Stimulated activated naive CD8-positive, alpha-beta T cell treated with anti-CD3 and anti-CD28 coated beads, Interleukin-15, Interleukin-2, amounts not matched to agents 100 ng/mL and 50 ng/mL, for 24 hours (primary cell): ENCODE measurements around the gene HSD17B14.
A peak's percentile ranks its signal among the peaks of the same experiment; 100 is the strongest.

Source experiments
- H3K27ac Mint-ChIP-seq: one replicate; pipeline ENCODE4 v1.8.0; 2021; ENCODE audit warnings: mild to moderate bottlenecking, mixed read lengths
- H3K27me3 Mint-ChIP-seq: one replicate; pipeline ENCODE4 v1.8.0; 2021; ENCODE audit warnings: mixed read lengths
- H3K36me3 Mint-ChIP-seq: one replicate; pipeline ENCODE4 v1.8.0; 2021; ENCODE audit warnings: low read depth, mixed read lengths
- H3K4me1 Mint-ChIP-seq: one replicate; pipeline ENCODE4 v1.8.0; 2021; ENCODE audit warnings: low read depth, mixed read lengths
- H3K4me3 Mint-ChIP-seq: one replicate; pipeline ENCODE4 v1.8.0; 2021; ENCODE audit warnings: mild to moderate bottlenecking, mixed read lengths
- H3K9me3 Mint-ChIP-seq: one replicate; pipeline ENCODE4 v1.8.0; 2021; ENCODE audit warnings: mixed read lengths

The HSD17B14 gene

DNA sequence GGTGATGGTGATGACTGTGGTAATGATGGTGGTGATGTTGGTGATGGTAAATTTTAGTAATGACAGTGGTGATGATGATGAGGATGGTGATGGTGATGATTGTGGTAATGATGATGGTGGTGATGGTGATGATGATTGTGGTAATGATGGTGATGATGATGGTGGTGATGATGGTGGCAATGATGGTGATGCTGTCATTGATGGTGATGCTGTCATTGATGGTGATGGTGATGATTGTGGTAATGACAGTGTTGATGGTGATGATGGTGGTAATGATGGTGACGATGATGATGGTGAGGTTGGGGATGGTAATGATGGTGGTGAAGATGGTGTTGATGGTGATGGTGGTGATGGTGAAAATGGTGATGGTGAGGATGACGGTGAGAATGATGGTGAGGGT is 13.8 kb downstream of the HSD17B14 start:
- Mint-ChIP-seq H3K4me3 (no peak overlapping the region), H3K36me3 (no peaks in the 10 kb centered on the region)

DNA sequence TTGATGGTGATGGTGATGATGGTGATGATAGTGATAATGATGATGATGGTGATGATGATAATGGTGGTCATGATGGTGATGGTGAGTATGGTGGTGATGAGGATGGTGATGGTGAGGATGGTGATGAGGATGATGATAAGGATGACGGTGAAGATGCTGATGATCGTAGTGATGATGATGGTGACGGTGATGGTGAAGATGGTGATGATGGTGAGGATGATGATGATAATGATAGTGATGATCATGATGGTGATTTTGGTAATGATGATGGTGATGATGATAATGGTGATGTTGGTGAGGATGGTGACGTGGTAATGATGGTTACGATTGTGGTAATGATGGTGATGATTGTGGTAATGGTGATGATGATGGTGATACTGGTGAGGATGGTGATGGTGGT is 14.7 kb downstream of the HSD17B14 start:
- Mint-ChIP-seq H3K4me3 (no peak overlapping the region), H3K36me3 (no peaks in the 10 kb centered on the region), H3K27me3 (no peaks in the 10 kb centered on the region), H3K9me3 (no peaks in the 10 kb centered on the region), H3K27ac (no peak overlapping the region), H3K4me1 (no peaks in the 10 kb centered on the region)

More for the DNA sequence above, 13.8 kb downstream of the HSD17B14 start:
- Mint-ChIP-seq H3K27ac (no peak overlapping the region), H3K4me1 (no peaks in the 10 kb centered on the region), H3K27me3 (no peaks in the 10 kb centered on the region), H3K9me3 (no peaks in the 10 kb centered on the region)

GRCh38 chr19:48819366-48819816 is 16.9 kb downstream of the HSD17B14 start:
- no peaks in the 10 kb centered on the region for H3K9me3 Mint-ChIP-seq
- H3K4me1 Mint-ChIP-seq: no peaks in the 10 kb centered on the region
- H3K4me3 Mint-ChIP-seq: no peak overlapping the region
- no peak overlapping the region for H3K27ac Mint-ChIP-seq
- no peaks in the 10 kb centered on the region for H3K36me3 Mint-ChIP-seq
- H3K27me3 Mint-ChIP-seq: no peaks in the 10 kb centered on the region

DNA sequence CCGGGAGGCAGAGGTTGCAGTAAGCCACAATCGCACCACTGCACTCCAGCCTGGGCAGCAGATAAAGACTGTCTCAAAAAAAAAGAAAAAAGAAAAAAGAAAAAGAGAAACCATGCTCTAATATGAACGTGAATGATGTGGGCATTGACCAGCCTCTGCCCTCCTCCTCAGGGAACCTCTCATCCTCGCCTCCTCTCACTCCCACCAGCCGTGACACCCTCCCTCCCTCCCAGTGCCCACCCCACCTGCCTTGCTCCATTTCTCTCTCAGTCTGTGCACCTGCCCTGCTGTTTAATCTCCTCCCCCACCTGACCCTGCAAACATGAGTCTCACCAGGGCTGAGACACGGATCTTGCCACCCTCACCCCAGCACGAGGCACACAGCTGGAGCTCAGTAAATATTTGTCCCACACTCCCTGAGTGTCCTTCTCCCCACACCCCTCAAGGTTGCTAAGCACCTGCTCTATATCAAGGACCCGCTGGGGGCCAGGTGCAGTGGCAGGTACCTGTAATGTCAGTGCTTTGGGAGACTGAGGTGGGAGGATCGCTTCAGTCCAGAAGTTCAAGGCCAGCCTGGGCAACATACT is 18.0 kb downstream of the HSD17B14 start:
- H3K27ac Mint-ChIP-seq: no peak overlapping the region
- no peaks in the 10 kb centered on the region for H3K27me3 Mint-ChIP-seq
- H3K4me3 Mint-ChIP-seq: no peak overlapping the region
- no peaks in the 10 kb centered on the region for H3K36me3 Mint-ChIP-seq
- no peaks in the 10 kb centered on the region for H3K9me3 Mint-ChIP-seq
- no peaks in the 10 kb centered on the region for H3K4me1 Mint-ChIP-seq

GRCh38 chr19:48817585-48818124 is 18.6 kb downstream of the HSD17B14 start:
- no peak overlapping the region for H3K27ac Mint-ChIP-seq
- H3K4me1 Mint-ChIP-seq: peaks cover under 1% of the 10 kb centered on the region
- H3K9me3 Mint-ChIP-seq: no peaks in the 10 kb centered on the region
- no peaks in the 10 kb centered on the region for H3K27me3 Mint-ChIP-seq
- no peaks in the 10 kb centered on the region for H3K36me3 Mint-ChIP-seq
- H3K4me3 Mint-ChIP-seq: no peak overlapping the region

DNA sequence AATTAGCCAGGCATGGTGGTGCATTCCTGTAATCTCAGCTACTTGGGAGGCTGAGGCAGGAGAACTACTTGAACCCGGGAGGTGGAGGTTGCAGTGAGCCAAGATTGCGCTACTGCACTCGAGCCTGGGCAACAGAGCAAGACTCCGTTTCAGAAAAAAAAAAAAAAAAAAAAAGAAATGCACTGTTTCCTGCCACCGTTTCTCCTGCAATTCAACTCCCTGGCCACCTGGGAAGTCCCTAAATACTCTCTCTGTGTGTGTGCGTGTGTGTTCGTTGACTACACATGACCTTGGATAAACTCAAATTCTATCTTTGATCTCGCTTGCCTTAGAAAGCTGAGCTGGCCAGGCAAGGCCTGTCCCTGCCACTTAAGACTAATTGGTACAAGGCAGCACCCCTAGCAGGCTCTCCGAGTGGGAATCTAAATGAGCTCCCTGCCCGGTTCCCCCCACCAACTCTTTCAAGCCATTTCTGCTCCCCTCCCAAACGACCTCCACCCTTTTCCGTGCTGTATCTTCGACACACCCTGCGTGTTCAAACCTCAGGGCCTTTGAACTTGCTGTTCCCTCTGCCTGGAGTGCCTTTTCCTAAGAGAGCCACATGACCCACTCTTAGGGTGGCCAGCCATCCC is 20.3 kb downstream of the HSD17B14 start:
- Mint-ChIP-seq H3K4me1 (peaks cover 8% of the 10 kb centered on the region), H3K27me3 (no peaks in the 10 kb centered on the region), H3K36me3 (no peaks in the 10 kb centered on the region), H3K9me3 (no peaks in the 10 kb centered on the region), H3K27ac (no peak overlapping the region), H3K4me3 (no peak overlapping the region)

DNA sequence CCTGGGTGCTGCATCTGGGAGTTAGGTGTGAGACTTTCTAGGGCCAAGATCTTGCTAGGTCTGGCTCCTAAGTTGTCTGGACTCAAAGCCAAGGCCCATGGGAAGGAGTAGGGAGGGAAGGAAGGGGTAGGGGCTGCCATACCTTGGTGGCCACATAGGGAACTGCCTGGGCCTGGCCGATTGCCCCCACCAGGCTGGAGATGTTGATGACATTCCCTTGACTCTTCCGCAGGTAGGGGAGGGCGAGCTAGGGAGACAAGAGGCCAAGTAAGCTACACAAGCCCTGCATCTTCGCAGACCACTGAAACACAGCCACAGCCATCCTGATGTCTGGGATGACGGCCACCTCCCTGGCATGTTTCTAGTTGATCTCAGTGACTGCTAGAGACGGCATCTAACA is 21.4 kb downstream of the HSD17B14 start:
- Mint-ChIP-seq H3K4me3 (no peak overlapping the region), H3K4me1 (peaks cover 13% of the 10 kb centered on the region), H3K9me3 (no peaks in the 10 kb centered on the region), H3K27me3 (no peaks in the 10 kb centered on the region), H3K27ac (no peak overlapping the region), H3K36me3 (no peaks in the 10 kb centered on the region)

GRCh38 chr19:48813123-48813913 is 23.0 kb downstream of the HSD17B14 start:
- Mint-ChIP-seq H3K27ac (no peak overlapping the region), H3K4me3 (no peak overlapping the region), H3K4me1 (peaks cover 27% of the 10 kb centered on the region), H3K9me3 (no peaks in the 10 kb centered on the region), H3K27me3 (no peaks in the 10 kb centered on the region), H3K36me3 (peaks cover under 1% of the 10 kb centered on the region)

DNA sequence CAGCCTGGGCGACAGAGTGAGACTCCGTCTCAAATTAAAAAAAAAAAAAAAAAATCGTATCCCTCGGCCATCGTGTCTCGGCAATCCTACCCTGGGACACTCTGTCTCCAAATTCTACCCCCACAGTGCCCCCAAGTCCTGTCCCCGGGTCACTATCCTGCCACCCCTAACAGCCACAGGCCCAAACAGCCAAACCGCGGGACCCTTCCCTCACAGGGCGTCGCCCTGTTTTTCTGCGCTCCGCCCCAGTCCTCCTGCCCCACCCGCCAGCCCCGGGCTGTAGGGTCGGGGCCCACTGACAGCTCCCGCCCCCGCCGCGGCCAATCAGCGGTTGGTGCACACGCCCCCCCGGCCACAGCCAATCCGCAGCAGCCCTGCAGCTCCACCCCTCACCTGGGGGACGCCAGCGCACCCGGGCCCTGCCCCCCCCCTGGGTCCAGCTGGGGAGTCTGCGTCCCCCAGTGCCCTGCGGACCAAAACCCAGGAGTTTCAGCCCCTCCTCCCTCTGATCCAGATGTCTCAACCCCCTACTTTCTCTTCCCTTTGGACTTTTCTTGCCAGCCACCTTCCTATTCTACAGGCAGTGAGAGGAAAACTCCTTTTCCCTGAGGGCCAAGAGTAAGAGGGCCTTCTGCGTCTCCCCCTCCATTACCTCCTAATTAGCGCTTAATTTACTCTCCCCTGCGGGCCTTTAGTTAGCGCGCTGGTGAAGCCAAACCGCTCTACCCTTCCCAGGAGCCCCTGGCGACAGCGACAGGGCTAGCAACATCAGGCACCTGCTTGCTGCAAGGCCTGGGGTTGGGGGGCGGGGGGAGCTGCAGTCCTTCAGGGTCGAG is 24.0 kb downstream of the HSD17B14 start:
- H3K4me1 Mint-ChIP-seq: peaks cover 31% of the 10 kb centered on the region
- H3K9me3 Mint-ChIP-seq: no peaks in the 10 kb centered on the region
- H3K4me3 Mint-ChIP-seq: peak overlapping the region; percentile 80
- no peak overlapping the region for H3K27ac Mint-ChIP-seq
- H3K27me3 Mint-ChIP-seq: no peaks in the 10 kb centered on the region
- H3K36me3 Mint-ChIP-seq: peaks cover 6% of the 10 kb centered on the region

DNA sequence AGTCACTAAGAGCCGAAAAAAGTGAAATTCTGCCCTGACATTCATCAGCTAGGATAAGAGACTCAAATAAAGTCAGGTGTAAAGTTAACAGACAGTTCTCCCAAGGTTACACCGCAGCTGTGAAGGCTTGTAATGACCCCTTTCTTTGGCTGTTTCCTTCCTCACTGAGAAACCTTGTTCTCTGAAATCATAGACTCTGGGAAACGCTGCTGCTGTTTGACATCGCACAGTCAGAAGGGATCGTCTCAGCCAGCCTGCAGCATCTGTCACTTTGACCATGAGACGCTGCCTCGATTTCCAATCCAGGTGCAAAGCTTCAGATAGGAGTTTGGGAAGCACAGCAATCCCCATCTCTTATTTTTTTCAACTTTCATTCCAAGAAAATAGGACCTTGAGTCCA is 26.1 kb downstream of the HSD17B14 start:
- peak overlapping the region; percentile 90 for H3K27ac Mint-ChIP-seq
- no peaks in the 10 kb centered on the region for H3K27me3 Mint-ChIP-seq
- H3K4me3 Mint-ChIP-seq: peak overlapping the region; percentile 89
- peaks cover 31% of the 10 kb centered on the region for H3K4me1 Mint-ChIP-seq
- no peaks in the 10 kb centered on the region for H3K9me3 Mint-ChIP-seq
- H3K36me3 Mint-ChIP-seq: peaks cover 10% of the 10 kb centered on the region

- H3K36me3 Mint-ChIP-seq: peaks cover 10% of the 10 kb centered on the region
- H3K4me3 Mint-ChIP-seq: no peak overlapping the region
- H3K4me1 Mint-ChIP-seq: peaks cover 31% of the 10 kb centered on the region
- H3K27ac Mint-ChIP-seq: no peak overlapping the region
- H3K9me3 Mint-ChIP-seq: no peaks in the 10 kb centered on the region
- no peaks in the 10 kb centered on the region for H3K27me3 Mint-ChIP-seq
These were observed 28.5 kb downstream of the HSD17B14 start for GRCh38 chr19:48807590-48808308.

- no peaks in the 10 kb centered on the region for H3K27me3 Mint-ChIP-seq
- H3K27ac Mint-ChIP-seq: no peak overlapping the region
- H3K4me1 Mint-ChIP-seq: peaks cover 23% of the 10 kb centered on the region
- H3K4me3 Mint-ChIP-seq: no peak overlapping the region
- H3K9me3 Mint-ChIP-seq: no peaks in the 10 kb centered on the region
- H3K36me3 Mint-ChIP-seq: peaks cover 10% of the 10 kb centered on the region
These were observed 29.3 kb downstream of the HSD17B14 start for GRCh38 chr19:48806818-48807589.

DNA sequence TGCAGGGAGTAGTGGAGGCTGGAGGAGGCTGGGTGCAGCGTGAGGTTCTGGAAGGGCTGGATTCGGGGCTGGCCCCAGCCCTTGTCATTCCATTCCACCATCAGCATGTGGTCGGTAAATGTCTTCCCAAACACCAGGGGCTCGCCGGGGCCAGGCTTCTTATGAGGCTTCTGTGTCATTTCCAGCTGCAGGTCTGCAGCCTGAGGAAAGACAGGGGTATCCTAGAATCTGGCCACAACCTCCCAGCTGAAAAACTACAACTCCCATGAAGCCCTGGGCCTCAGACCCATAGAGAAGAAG is 29.8 kb downstream of the HSD17B14 start:
- no peaks in the 10 kb centered on the region for H3K27me3 Mint-ChIP-seq
- peaks cover 10% of the 10 kb centered on the region for H3K36me3 Mint-ChIP-seq
- H3K27ac Mint-ChIP-seq: no peak overlapping the region
- no peaks in the 10 kb centered on the region for H3K9me3 Mint-ChIP-seq
- H3K4me3 Mint-ChIP-seq: no peak overlapping the region
- H3K4me1 Mint-ChIP-seq: peaks cover 22% of the 10 kb centered on the region

DNA sequence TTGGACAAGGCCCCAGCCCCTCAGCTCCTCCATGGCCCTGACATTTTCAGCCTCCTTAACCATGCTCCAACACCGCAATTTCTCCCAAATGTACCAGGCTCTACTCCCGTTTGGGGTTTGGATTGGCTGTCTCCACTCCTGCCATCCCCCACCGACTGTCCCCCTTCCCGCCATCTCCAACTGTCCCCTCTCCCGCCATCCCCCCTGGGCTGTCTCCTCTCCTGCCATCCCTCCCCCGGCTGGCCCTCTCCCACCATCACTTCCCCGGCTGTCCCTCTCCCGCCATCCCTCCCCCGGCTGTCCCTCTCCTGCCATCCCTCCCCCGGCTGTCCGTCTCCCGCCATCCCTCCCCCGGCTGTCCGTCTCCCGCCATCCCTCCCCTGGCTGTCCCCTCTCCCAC is 30.8 kb downstream of the HSD17B14 start:
- Mint-ChIP-seq H3K27me3 (no peaks in the 10 kb centered on the region), H3K27ac (no peak overlapping the region), H3K4me3 (no peak overlapping the region), H3K36me3 (peaks cover 10% of the 10 kb centered on the region), H3K9me3 (no peaks in the 10 kb centered on the region), H3K4me1 (peaks cover 22% of the 10 kb centered on the region)
